ENCODE results near the gene OMD. TPM values are rescaled to one million over a fixed set of nuclear protein-coding genes. Genes with fewer than 3 reads are reported as not detected.

The OMD gene
- total RNA-seq (2021): not detected in 2 replicates
- Bru-seq, nascent RNA: not detected
- BruChase-seq, experiment 1, labeled RNA remaining after a 2-hour chase: not detected
- not detected for BruChase-seq, experiment 2, labeled RNA remaining after a 6-hour chase
- long read RNA-seq: 0 reads

GRCh38 chr9:92424340-92424739 lies at the start of gene OMD:
Gene OMD (minus strand): TSS chr9:92424471. CDS start chr9:92417558, 6,913 bp downstream.
- no peak for TF ChIP-seq CTCF (conservative IDR thresholded peaks at IDR 0.05)
- no peak for TF ChIP-seq EZH2 (IDR thresholded peaks at IDR 0.05; ENCODE audit: low read depth)
- Histone ChIP-seq H3K9me2 (ENCODE audit: insufficient read depth) (no peaks in the 10 kb centered on the region), H3K9me3 (ENCODE audit: insufficient read depth, low read depth) (no peaks in the 10 kb centered on the region), H3K79me2 (ENCODE audit: low read depth) (no peaks in the 10 kb centered on the region), H4K20me1 (ENCODE audit: insufficient read depth) (no peaks in the 10 kb centered on the region), H3K36me3 (ENCODE audit: low read depth) (no peaks in the 10 kb centered on the region), H3K4me1 (replicated peaks; ENCODE audit: insufficient read depth) (no peaks in the 10 kb centered on the region), H3K4me3 (no peak within 1 kb of the TSS), H3F3A (ENCODE audit: insufficient read depth, low read depth) (no peaks in the 10 kb centered on the region), H3K27me3 (ENCODE audit: insufficient read depth, low read depth) (no peaks in the 10 kb centered on the region), H3K27ac (no peak within 1 kb of the TSS), H3K4me2 (no peak within 1 kb of the TSS), H2AFZ (no peak within 1 kb of the TSS)
- CTCF ChIA-PET: no interaction called here
- no TSS peak for BruUV-seq (replicated peaks)
- no peak for DNase-seq
- POLR2A ChIA-PET (ENCODE audit: unreplicated experiment): no interaction called here
- intact Hi-C loops (cut with micrococcal nuclease; ENCODE audit: unreplicated experiment): no loop called here

- ChIA-PET CTCF (no interaction called here), POLR2A (ENCODE audit: unreplicated experiment) (no interaction called here)
- Histone ChIP-seq H3K27me3 (ENCODE audit: insufficient read depth, low read depth) (no peaks in the 10 kb centered on the region), H3K9me3 (ENCODE audit: insufficient read depth, low read depth) (no peaks in the 10 kb centered on the region), H3K9me2 (ENCODE audit: insufficient read depth) (no peaks in the 10 kb centered on the region), H3K4me1 (replicated peaks; ENCODE audit: insufficient read depth) (no peaks in the 10 kb centered on the region), H3K4me3 (no peak overlapping the region), H3K4me2 (no peak overlapping the region), H3F3A (ENCODE audit: insufficient read depth, low read depth) (no peaks in the 10 kb centered on the region), H3K79me2 (ENCODE audit: low read depth) (no peaks in the 10 kb centered on the region), H2AFZ (no peak overlapping the region), H3K36me3 (ENCODE audit: low read depth) (no peaks in the 10 kb centered on the region), H4K20me1 (ENCODE audit: insufficient read depth) (no peaks in the 10 kb centered on the region), H3K27ac (no peak overlapping the region)
- BruUV-seq (replicated peaks): no TSS peak
- no peak for DNase-seq
- TF ChIP-seq CTCF (conservative IDR thresholded peaks at IDR 0.05): no peak
- no peak for TF ChIP-seq EZH2 (IDR thresholded peaks at IDR 0.05; ENCODE audit: low read depth)
- intact Hi-C loops (cut with micrococcal nuclease; ENCODE audit: unreplicated experiment): no loop called here
Measured at GRCh38 chr9:92468206-92468605, 43.9 kb upstream of the OMD start.

- TF ChIP-seq EZH2 (IDR thresholded peaks at IDR 0.05; ENCODE audit: low read depth) (no peak), CTCF (conservative IDR thresholded peaks at IDR 0.05) (no peak)
- Histone ChIP-seq H4K20me1 (ENCODE audit: insufficient read depth) (no peaks in the 10 kb centered on the region), H3K9me2 (ENCODE audit: insufficient read depth) (no peaks in the 10 kb centered on the region), H3F3A (ENCODE audit: insufficient read depth, low read depth) (no peaks in the 10 kb centered on the region), H3K27me3 (ENCODE audit: insufficient read depth, low read depth) (no peaks in the 10 kb centered on the region), H3K27ac (no peak overlapping the region), H3K36me3 (ENCODE audit: low read depth) (no peaks in the 10 kb centered on the region), H3K4me1 (replicated peaks; ENCODE audit: insufficient read depth) (no peaks in the 10 kb centered on the region), H3K4me2 (no peak overlapping the region), H2AFZ (no peak overlapping the region), H3K4me3 (no peak overlapping the region), H3K9me3 (ENCODE audit: insufficient read depth, low read depth) (no peaks in the 10 kb centered on the region), H3K79me2 (ENCODE audit: low read depth) (no peaks in the 10 kb centered on the region)
- BruUV-seq (replicated peaks): no TSS peak
- intact Hi-C loops (cut with micrococcal nuclease; ENCODE audit: unreplicated experiment): no loop called here
- POLR2A ChIA-PET (ENCODE audit: unreplicated experiment): no interaction called here
- CTCF ChIA-PET: no interaction called here
- no peak for DNase-seq
Measured at GRCh38 chr9:92467511-92467910, 43.2 kb upstream of the OMD start.
